NCI-H1694 (cell line): ENCODE measurements around the gene SMYD3.
A peak's percentile ranks its signal among the peaks of the same experiment; 100 is the strongest.

Experiments used
- DNase-seq: peaks from one replicate; lab custom pipeline; 2025; lab: John Stamatoyannopoulos, UW

SMYD3 gene

DNA sequence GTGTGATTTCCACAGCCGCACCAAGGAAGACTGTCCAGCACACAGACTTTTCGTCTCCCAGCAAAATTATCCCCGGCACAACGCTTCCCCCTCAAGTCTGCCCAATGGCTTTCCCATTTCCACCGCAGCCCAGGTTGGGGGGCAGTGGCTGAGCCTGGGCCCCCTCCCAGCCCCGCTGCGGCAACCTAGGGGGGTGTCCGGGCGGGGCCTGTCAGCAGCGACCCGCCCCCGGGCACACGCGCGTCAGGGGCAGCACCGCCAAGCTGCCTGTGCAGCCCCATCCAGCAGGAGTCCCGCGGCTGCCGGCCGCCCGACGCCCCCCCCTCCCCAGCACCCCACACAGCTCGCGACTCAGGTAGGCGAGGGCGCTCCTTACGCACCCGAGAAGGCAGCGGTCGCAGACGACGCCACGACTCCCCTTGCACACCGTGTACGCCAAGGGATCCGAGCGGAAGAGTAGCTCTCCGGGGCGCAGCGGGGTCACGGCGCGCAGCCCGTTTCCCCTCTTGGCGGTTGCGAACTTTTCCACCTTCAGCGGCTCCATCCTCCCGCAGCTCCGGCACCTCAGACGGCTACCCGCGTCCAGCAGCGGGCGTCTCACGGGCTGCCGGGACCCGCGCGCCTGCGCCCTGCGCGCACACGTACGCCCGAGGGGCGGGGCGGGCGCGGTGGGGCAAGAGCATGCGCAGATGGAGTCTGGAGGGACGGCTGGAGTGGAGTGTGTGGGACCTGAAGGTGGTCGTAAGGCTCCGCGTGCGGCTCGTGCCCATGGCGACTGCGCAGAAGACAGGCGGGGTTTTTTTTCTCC lies at the start of gene SMYD3:
Gene SMYD3, minus strand, starts transcription at position 606 of the 808 bp plus-strand sequence.
- DNase-seq, result peak; percentile 69

GRCh38 chr1:246554201-246554600 lies 47.1 kb upstream of the SMYD3 start:
- no peak for DNase-seq

DNA sequence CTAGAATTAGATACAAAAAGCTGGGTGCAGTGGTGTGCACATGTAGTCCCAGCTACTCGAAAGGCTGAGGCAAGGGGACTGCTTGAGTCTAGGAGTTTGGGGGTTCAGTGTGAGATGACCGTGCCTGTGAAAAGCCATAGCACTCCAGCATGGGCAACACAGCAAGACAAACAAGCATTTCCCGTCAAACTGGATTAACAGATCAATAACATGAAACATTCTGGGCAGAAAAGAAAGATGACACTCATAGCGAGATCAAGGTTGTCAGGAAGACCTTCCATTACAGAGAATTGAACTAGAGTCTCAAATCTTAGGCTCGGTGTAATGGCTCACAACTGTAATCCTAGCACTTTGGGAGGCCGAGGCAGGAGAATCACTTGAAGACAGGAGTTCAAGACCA lies 45.0 kb upstream of the SMYD3 start:
- no peak for DNase-seq

DNA sequence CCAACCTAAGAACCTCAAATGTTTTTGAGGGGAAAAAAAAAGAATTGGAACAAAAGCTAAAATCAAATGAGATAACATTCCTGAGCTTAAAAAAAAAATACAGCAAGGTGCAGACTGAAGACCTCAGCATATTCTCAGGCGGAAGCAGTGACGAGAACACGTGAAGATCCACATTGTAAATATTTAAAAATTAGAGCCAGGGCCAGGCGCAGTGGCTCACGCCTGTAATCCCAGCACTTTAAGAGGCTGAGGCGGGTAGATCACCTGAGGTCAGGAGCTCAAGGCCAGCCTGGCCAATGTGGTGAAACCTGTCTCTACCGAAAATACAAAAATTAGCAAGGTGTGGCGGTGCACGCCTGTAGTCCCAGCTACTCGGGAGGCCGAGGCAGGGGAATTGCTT lies 43.3 kb upstream of the SMYD3 start:
- no peak for DNase-seq

DNA sequence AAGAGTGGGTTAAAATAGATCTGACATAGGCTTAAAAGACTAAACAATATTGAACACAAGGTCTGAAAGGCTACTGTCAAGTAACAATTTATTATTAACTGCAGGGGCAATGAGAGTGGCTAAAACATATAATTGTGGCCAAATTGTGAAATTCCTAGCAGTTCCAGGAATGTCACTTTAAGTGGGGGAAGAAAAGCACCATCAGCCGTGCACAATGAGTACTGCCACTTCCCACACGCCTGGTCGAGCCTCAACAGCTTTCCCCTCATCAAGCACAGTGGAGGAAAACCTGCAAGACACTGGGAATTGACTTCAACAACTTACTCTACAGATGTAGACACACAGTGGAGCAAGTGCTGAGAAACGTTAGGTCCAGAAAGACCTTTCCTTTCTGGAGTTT lies 42.6 kb upstream of the SMYD3 start:
- no peak for DNase-seq

GRCh38 chr1:246544001-246544400 lies 36.9 kb upstream of the SMYD3 start:
- no peak for DNase-seq

GRCh38 chr1:246540738-246541491 lies 33.8 kb upstream of the SMYD3 start:
- DNase-seq, result no peak

DNA sequence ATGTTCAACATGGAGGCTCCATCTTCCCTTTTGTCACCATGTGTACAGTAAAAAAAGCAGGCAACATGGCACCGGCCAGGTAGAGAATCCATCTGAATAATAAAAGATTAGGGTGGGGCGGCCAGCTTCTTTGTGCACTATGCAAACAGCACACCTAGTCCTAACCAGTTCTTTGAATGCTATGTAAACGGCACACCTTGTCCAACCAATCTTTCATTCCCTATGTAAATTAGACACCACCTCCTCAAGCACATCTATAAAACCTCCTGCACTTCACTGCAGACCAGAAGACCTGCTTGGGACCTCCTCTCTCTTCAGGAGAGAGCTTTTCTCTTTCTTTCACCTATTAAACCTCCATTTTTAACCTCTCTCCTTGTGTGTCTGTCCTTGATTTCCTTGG lies 30.8 kb upstream of the SMYD3 start:
- no peak for DNase-seq

DNA sequence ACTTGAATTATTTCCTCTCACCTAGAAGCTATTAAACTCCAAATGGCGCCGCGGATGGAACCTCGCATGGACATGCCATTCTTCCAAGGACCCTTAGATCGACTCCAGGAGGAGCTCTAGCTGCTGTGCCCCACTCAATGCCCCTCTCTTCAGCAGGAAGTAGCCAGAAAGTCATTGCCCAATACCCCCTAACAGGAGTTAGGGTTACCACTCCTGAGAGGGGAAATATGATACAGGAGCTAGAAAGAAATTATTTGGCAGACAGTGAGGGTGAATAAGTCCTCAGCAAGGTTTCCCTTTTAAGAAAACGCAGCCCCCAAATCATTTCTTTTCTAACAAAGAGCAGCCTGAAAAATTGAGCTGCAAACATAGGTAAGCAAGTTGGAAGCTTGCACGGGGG lies 30.4 kb upstream of the SMYD3 start:
- DNase-seq, result no peak

- DNase-seq, result no peak
Measured at GRCh38 chr1:246534114-246534513, 27.0 kb upstream of the SMYD3 start.

GRCh38 chr1:246533371-246533905 lies 26.4 kb upstream of the SMYD3 start:
- DNase-seq, result no peak

DNA sequence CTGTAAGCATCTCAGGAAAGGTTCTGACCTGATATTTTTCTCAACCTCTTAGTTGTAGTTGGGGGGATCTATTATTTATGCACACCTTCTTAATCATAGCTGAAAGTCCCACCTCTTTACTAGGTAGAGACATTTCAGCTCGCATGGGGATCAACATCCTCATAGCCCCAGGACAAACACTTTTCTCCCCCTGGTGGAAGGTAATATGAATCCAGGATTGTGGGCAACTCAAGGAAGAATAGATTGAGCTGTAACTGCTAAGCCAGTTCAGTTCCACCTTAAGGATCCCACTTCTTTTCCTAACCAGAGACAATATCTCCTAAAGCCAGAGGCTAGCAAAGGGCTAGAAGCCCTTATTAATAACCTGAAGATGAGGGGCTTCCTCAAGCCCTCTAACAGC lies 25.4 kb upstream of the SMYD3 start:
- DNase-seq, result no peak

- DNase-seq, result no peak
Measured at GRCh38 chr1:246530482-246530881, 23.4 kb upstream of the SMYD3 start.

DNA sequence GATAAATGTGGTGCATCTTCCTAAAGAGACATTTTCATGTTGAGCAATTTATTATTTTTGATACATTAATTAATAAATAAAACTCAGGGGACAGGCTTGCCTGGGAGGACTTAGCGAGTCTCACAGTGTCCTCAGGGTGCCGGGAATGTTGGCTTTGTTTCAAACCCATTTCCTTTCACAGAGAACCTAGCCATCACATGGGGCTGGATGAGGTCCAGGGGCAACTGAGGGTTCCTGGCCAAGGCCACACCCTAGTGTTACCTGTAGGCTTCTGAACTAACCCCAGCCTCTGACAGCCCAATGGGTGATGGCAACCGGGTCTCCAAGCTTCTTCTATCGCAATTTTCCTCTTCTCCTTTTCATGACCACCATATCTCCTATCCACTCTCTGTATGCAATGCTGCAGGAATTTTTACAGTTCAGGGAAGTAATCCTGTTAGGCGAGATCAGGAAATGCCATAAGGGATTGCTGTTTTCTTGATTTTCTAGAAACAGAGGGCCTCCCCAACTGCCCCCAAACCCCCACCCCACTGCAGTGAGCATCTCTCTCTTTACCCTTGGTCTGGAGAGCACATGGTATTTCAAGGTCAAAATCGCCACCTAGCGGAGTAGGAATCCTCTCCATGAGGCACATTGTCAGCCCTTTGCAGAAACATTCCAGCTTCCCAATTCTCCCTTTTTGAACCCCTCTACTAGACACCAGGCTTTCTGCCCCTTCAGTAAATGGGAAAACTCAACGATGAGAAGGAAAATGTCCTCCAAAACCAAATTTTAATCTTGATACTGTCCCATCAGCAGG lies 22.1 kb upstream of the SMYD3 start:
- no peak for DNase-seq

DNA sequence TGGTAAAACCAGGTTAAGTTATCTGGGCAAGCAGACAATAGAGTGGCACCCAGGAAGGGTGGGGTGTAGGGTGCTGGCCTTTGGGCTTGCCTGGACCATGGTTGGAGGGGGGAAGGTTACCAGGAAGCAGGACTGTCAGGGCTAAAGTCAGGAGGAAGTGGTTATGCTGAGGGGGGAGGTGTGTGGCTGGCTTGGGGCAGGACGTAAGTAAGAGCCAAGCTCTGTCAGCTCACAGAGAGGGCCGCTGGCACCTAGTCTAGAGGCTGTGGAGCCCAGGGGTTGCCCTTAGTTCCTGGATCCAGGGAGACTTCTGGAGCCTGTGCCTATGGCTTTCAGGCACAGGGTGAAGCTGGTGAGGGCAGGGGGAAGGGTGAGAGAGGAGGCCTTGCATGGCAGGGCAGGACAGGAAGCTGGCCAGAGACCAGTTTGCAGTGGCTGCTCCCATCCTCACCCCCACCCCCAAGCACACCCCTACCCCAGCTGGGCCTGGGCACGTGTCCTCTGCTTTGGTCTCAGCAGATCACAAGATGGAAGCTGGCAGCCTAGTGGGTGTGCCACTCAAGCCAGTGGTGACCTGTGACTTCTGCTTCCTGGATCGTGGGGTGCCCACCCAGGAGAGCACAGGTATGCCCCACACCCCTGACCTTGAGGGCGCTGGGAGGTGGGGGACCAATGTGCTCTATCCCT lies 20.5 kb upstream of the SMYD3 start:
- no peak for DNase-seq

GRCh38 chr1:246526915-246527314 lies 19.8 kb upstream of the SMYD3 start:
- no peak for DNase-seq

- DNase-seq, result no peak
Measured at GRCh38 chr1:246526380-246526779, 19.3 kb upstream of the SMYD3 start.

GRCh38 chr1:246519514-246519913 lies 12.4 kb upstream of the SMYD3 start:
- DNase-seq, result no peak

DNA sequence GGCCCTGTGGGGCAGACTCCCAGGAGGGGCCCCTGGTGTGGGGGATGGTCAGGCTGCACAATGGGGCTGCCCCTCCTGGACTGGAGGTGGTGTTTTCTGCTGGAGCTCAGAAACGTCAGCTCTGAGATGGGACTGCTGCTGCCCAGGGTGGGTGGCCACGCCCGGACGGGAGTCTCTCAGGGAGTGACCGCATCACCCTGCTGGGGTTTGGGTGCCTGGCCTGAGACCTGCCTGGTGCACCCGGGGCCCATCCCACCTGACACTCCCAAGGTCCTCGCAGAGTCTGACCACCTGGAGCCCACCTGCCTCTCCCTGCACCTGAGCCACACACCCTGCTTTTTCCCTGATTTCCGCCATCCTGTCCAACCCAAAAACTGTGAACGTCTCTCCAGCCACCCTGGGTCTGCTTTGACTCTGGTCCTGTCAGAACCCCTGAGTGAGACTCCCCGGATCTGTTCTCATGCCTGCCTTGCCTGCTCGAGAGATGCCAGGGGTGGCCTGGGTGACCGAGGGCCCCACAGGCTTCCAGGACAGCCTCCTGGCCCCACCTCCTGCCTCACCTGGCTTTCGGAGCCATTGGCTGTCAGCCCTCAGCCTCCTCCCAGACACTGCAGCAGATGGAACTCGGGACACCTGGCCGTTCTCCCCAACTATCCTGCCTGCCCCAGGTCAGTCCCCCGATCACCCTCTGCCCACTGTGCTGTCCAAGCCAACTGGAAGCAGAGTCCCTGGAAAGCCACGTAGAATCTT lies 11.6 kb upstream of the SMYD3 start:
- DNase-seq, result no peak

- DNase-seq, result no peak
Measured at GRCh38 chr1:246517391-246517790, 10.3 kb upstream of the SMYD3 start.

GRCh38 chr1:246516126-246516525 lies 9.0 kb upstream of the SMYD3 start:
- no peak for DNase-seq
